ENCODE results near the gene BLNK.

Gene BLNK

GRCh38 chr10:96268341-96268909, 2.9 kb downstream of the BLNK start:
- TF ChIP-seq CREB1 (IDR thresholded peaks at IDR 0.05; ENCODE audit: low read depth) (no peak), TEAD4 (IDR thresholded peaks at IDR 0.05) (no peak), MAX (IDR thresholded peaks at IDR 0.05) (no peak), ZBTB7A (IDR thresholded peaks at IDR 0.05; ENCODE audit: low read depth) (no peak), EGR1 (IDR thresholded peaks at IDR 0.05) (no peak), FOXM1 (IDR thresholded peaks at IDR 0.05; ENCODE audit: borderline replicate concordance, low read depth) (no peak), EP300 (IDR thresholded peaks at IDR 0.05; ENCODE audit: borderline replicate concordance) (no peak), USF1 (IDR thresholded peaks at IDR 0.05) (no peak), TCF12 (IDR thresholded peaks at IDR 0.05; ENCODE audit: low read depth) (no peak), REST (IDR thresholded peaks at IDR 0.05; ENCODE audit: low read depth) (no peak), NFIC (IDR thresholded peaks at IDR 0.05) (no peak), CEBPB (IDR thresholded peaks at IDR 0.05) (no peak), YY1 (IDR thresholded peaks at IDR 0.05; ENCODE audit: low read depth) (no peak), TAF1 (IDR thresholded peaks at IDR 0.05; ENCODE audit: low read depth) (no peak), RAD21 (IDR thresholded peaks at IDR 0.05; ENCODE audit: low read depth) (no peak)

- TF ChIP-seq MAX (IDR thresholded peaks at IDR 0.05): 0 out of 2 replicates have a peak, but pooled peaks have one; percentile 31
- no peak for TF ChIP-seq USF1 (IDR thresholded peaks at IDR 0.05)
Measured at GRCh38 chr10:96267234-96267705, 4.1 kb downstream of the BLNK start.

GRCh38 chr10:96266118-96266770, 5.1 kb downstream of the BLNK start:
- TF ChIP-seq FOXM1 (IDR thresholded peaks at IDR 0.05; ENCODE audit: borderline replicate concordance, low read depth) (no peak), TAF1 (IDR thresholded peaks at IDR 0.05; ENCODE audit: low read depth) (no peak), NFIC (IDR thresholded peaks at IDR 0.05) (no peak)

GRCh38 chr10:96264938-96265337, 6.4 kb downstream of the BLNK start:
- TF ChIP-seq ZBTB7A (IDR thresholded peaks at IDR 0.05; ENCODE audit: low read depth) (no peak), NFIC (IDR thresholded peaks at IDR 0.05) (no peak), USF1 (IDR thresholded peaks at IDR 0.05) (no peak), EP300 (IDR thresholded peaks at IDR 0.05; ENCODE audit: borderline replicate concordance) (no peak), CEBPB (IDR thresholded peaks at IDR 0.05) (no peak), TEAD4 (IDR thresholded peaks at IDR 0.05) (no peak), CREB1 (IDR thresholded peaks at IDR 0.05; ENCODE audit: low read depth) (no peak), REST (IDR thresholded peaks at IDR 0.05; ENCODE audit: low read depth) (no peak), RAD21 (IDR thresholded peaks at IDR 0.05; ENCODE audit: low read depth) (no peak), YY1 (IDR thresholded peaks at IDR 0.05; ENCODE audit: low read depth) (no peak), FOXM1 (IDR thresholded peaks at IDR 0.05; ENCODE audit: borderline replicate concordance, low read depth) (no peak), TCF12 (IDR thresholded peaks at IDR 0.05; ENCODE audit: low read depth) (no peak), EGR1 (IDR thresholded peaks at IDR 0.05) (no peak), TAF1 (IDR thresholded peaks at IDR 0.05; ENCODE audit: low read depth) (no peak), MAX (IDR thresholded peaks at IDR 0.05) (no peak)

- no peak for TF ChIP-seq FOXM1 (IDR thresholded peaks at IDR 0.05; ENCODE audit: borderline replicate concordance, low read depth)
- no peak for TF ChIP-seq NFIC (IDR thresholded peaks at IDR 0.05)
- no peak for TF ChIP-seq MAX (IDR thresholded peaks at IDR 0.05)
- no peak for TF ChIP-seq CEBPB (IDR thresholded peaks at IDR 0.05)
- no peak for TF ChIP-seq EP300 (IDR thresholded peaks at IDR 0.05; ENCODE audit: borderline replicate concordance)
- TF ChIP-seq TCF12 (IDR thresholded peaks at IDR 0.05; ENCODE audit: low read depth): no peak
- no peak for TF ChIP-seq ZBTB7A (IDR thresholded peaks at IDR 0.05; ENCODE audit: low read depth)
- TF ChIP-seq CREB1 (IDR thresholded peaks at IDR 0.05; ENCODE audit: low read depth): no peak
- no peak for TF ChIP-seq TAF1 (IDR thresholded peaks at IDR 0.05; ENCODE audit: low read depth)
- TF ChIP-seq REST (IDR thresholded peaks at IDR 0.05; ENCODE audit: low read depth): no peak
- no peak for TF ChIP-seq RAD21 (IDR thresholded peaks at IDR 0.05; ENCODE audit: low read depth)
- no peak for TF ChIP-seq EGR1 (IDR thresholded peaks at IDR 0.05)
- no peak for TF ChIP-seq USF1 (IDR thresholded peaks at IDR 0.05)
- TF ChIP-seq YY1 (IDR thresholded peaks at IDR 0.05; ENCODE audit: low read depth): no peak
- TF ChIP-seq TEAD4 (IDR thresholded peaks at IDR 0.05): no peak
Measured at GRCh38 chr10:96263669-96264068, 7.7 kb downstream of the BLNK start.
